Tibial nerve (tissue), 4 donors: ENCODE data around the gene ASB3.

ENCODE experiments used
- EP300 ChIP-seq, 2 donors: sonication (generic); formaldehyde crosslinking; IDR thresholded peaks; one replicate each; pipeline ENCODE4 v1.6.1; 2017; ENCODE audit warnings: antibody characterized with exemption in 2 of 2, mild to moderate bottlenecking in 1 of 2
- POLR2A ChIP-seq, 2 donors: fragments of 450-650 bp; IDR thresholded peaks; one replicate each; pipeline ENCODE4 v1.6.1; 2017; ENCODE audit warnings: antibody characterized with exemption in 2 of 2, mild to moderate bottlenecking in 2 of 2, moderate library complexity in 2 of 2
- TF ChIP-seq, protein P1 (sequence below), 5 experiments: fragments of 200-600 bp in 3 of 5; fragments of 450-650 bp in 2 of 5; sonication (generic) in 3 of 5; IDR thresholded peaks; one replicate each; pipeline ENCODE4 v1.5.1; 2016 to 2019; ENCODE audit warnings: antibody characterized with exemption in 5 of 5, mild to moderate bottlenecking in 3 of 5, moderate library complexity in 2 of 5

DNA sequence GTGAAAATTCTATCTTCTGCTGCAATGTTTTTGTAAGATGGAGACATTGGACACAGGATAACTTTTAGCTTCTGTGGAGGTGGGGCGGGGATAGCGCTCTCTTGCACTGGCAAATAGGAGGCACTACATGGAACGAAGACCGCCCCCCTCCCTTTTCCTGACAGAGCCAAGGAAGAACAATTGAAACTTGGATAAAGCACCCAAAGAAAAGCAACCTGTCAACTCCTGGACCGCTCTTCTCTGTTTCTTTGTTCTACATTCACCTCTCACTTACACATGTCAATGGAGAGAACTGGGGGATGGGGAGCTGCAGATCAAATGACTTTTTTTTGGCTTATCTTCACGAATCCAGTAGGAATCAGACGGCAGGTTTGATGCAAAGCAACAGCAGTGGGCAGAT is 145.5 kb downstream of the ASB3 start:
- TF ChIP-seq, protein P1, sequence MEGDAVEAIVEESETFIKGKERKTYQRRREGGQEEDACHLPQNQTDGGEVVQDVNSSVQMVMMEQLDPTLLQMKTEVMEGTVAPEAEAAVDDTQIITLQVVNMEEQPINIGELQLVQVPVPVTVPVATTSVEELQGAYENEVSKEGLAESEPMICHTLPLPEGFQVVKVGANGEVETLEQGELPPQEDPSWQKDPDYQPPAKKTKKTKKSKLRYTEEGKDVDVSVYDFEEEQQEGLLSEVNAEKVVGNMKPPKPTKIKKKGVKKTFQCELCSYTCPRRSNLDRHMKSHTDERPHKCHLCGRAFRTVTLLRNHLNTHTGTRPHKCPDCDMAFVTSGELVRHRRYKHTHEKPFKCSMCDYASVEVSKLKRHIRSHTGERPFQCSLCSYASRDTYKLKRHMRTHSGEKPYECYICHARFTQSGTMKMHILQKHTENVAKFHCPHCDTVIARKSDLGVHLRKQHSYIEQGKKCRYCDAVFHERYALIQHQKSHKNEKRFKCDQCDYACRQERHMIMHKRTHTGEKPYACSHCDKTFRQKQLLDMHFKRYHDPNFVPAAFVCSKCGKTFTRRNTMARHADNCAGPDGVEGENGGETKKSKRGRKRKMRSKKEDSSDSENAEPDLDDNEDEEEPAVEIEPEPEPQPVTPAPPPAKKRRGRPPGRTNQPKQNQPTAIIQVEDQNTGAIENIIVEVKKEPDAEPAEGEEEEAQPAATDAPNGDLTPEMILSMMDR (IDR thresholded peaks at IDR 0.05) = no peak
- TF ChIP-seq POLR2A (IDR thresholded peaks at IDR 0.05) = no peak
- TF ChIP-seq EP300 (IDR thresholded peaks at IDR 0.05) = no peak
